Neural cell (in vitro differentiated cells): ENCODE data around the gene HNRNPLL. TPM values are rescaled to one million over a fixed set of nuclear protein-coding genes. Genes with fewer than 3 reads are reported as not detected.

Experiments
- H2AFZ ChIP-seq: fragments of 200-600, 300-800 bp; sonication (generic), shearing (Covaris generic); 2 replicates; pipeline ENCODE4 v1.6.0; 2014; ENCODE audit warnings: low read depth, mild to moderate bottlenecking, antibody characterized with exemption, low read length, moderate library complexity
- H3F3A ChIP-seq: fragments of 200-600 bp; shearing (Covaris generic); 2 replicates; pipeline ENCODE4 v1.6.1; 2016; ENCODE audit warnings: mild to moderate bottlenecking, moderate library complexity, mixed read lengths, antibody characterized with exemption, low read length; ENCODE audit not compliant: insufficient read depth, poor library complexity, severe bottlenecking
- H3K27ac ChIP-seq: fragments of 200-600, 300-800 bp; sonication (generic), shearing (Covaris generic); 2 replicates; pipeline ENCODE4 v1.5.1; 2014; ENCODE audit warnings: mild to moderate bottlenecking, low read length, moderate library complexity
- H3K27me3 ChIP-seq: fragments of 300-800, 200-600 bp; sonication (generic), shearing (Covaris generic); 2 replicates; pipeline ENCODE4 v1.6.0; 2014; ENCODE audit warnings: mild to moderate bottlenecking, low read depth, low read length, moderate library complexity; ENCODE audit not compliant: insufficient read depth
- H3K36me3 ChIP-seq: fragments of 300-800, 200-600 bp; sonication (generic), shearing (Covaris generic); 2 replicates; pipeline ENCODE4 v1.5.1; 2014; ENCODE audit warnings: mild to moderate bottlenecking, antibody characterized with exemption, low read length, moderate library complexity; ENCODE audit not compliant: insufficient read depth
- H3K4me2 ChIP-seq: fragments of 300-800, 200-600 bp; sonication (generic), shearing (Covaris generic); 2 replicates; pipeline ENCODE4 v1.6.0; 2014; ENCODE audit warnings: mild to moderate bottlenecking, low read length
- H3K4me3 ChIP-seq: fragments of 300-800, 200-600 bp; sonication (generic), shearing (Covaris generic); 2 replicates; pipeline ENCODE4 v1.5.1; 2014; ENCODE audit warnings: mild to moderate bottlenecking, low read length, moderate library complexity
- H3K79me2 ChIP-seq: fragments of 200-600 bp; shearing (Covaris generic); replicated peaks from 2 replicates; pipeline ENCODE4 v1.6.0; 2014; ENCODE audit warnings: mild to moderate bottlenecking, low read length, moderate library complexity; ENCODE audit not compliant: insufficient read depth
- H3K9ac ChIP-seq: fragments of 300-800, 200-600 bp; sonication (generic), shearing (Covaris generic); 2 replicates; pipeline ENCODE4 v1.6.1; 2016; ENCODE audit warnings: mild to moderate bottlenecking, low read length, mixed read lengths
- H3K9me2 ChIP-seq: fragments of 200-600 bp; shearing (Covaris generic); 2 replicates; pipeline ENCODE4 v1.6.1; 2016; ENCODE audit warnings: mild to moderate bottlenecking, low read length, mixed read lengths; ENCODE audit not compliant: insufficient read depth
- H3K9me3 ChIP-seq: fragments of 200-600, 300-800 bp; sonication (generic), shearing (Covaris generic); 2 replicates; pipeline ENCODE4 v1.6.1; 2016; ENCODE audit warnings: mild to moderate bottlenecking, mixed run types, low read length, moderate library complexity, mixed read lengths
- H4K20me1 ChIP-seq: fragments of 200-600 bp; shearing (Covaris generic); 2 replicates; pipeline ENCODE4 v1.6.1; 2016; ENCODE audit warnings: mild to moderate bottlenecking, mixed run types; ENCODE audit not compliant: insufficient read depth
- EP300 ChIP-seq: fragments of 450-650 bp; conservative IDR thresholded peaks from 2 replicates; pipeline ENCODE4 v1.6.1; 2014; ENCODE audit warnings: antibody characterized with exemption, mild to moderate bottlenecking, moderate library complexity; ENCODE audit not compliant: poor library complexity, severe bottlenecking
- EZH2 ChIP-seq: fragments of 200-600, 300-800 bp; shearing (Covaris generic), sonication (generic); IDR thresholded peaks from 2 replicates; pipeline ENCODE4 v1.6.1; 2014; ENCODE audit warnings: antibody characterized with exemption, low read length, borderline replicate concordance, mild to moderate bottlenecking; ENCODE audit not compliant: insufficient read depth, poor library complexity, severe bottlenecking
- MXI1 ChIP-seq: fragments of 450-650 bp; conservative IDR thresholded peaks from 2 replicates; pipeline ENCODE4 v1.6.1; 2014; ENCODE audit warnings: antibody characterized with exemption, mild to moderate bottlenecking; ENCODE audit not compliant: poor library complexity, severe bottlenecking
- POLR2AphosphoS5 ChIP-seq: IDR thresholded peaks from 2 replicates; pipeline ENCODE4 v1.6.1; 2012
- RAD21 ChIP-seq: fragments of 450-650 bp; conservative IDR thresholded peaks from 2 replicates; pipeline ENCODE4 v1.6.1; 2014; ENCODE audit warnings: antibody characterized with exemption, mild to moderate bottlenecking, moderate library complexity
- SMC3 ChIP-seq: fragments of 450-650 bp; conservative IDR thresholded peaks from 2 replicates; pipeline ENCODE4 v1.6.1; 2014; ENCODE audit warnings: antibody characterized with exemption, mild to moderate bottlenecking, moderate library complexity; ENCODE audit not compliant: poor library complexity
- TAF1 ChIP-seq: IDR thresholded peaks from 2 replicates; pipeline ENCODE4 v1.6.1; 2012; ENCODE audit warnings: low read depth
- polyA plus RNA-seq: library from polyadenylated mRNA; depleted of rRNA; stranded (reverse); fragments of >200 nt; gene quantifications from 2 replicates; pipeline ENCODE4 v1.2.3, GENCODE V29; 2014
- TF ChIP-seq, protein P1 (sequence below): IDR thresholded peaks from 2 replicates; pipeline ENCODE4 v1.6.1; 2012; ENCODE audit warnings: borderline replicate concordance
- TF ChIP-seq, protein P2 (sequence below): fragments of 450-650 bp; IDR thresholded peaks from 2 replicates; pipeline ENCODE4 v1.5.1; 2014; ENCODE audit warnings: antibody characterized with exemption, mild to moderate bottlenecking, moderate library complexity; ENCODE audit not compliant: poor library complexity, severe bottlenecking

The HNRNPLL gene
- polyA plus RNA-seq, 1 donor from 2014 or later = 63.5 TPM

DNA sequence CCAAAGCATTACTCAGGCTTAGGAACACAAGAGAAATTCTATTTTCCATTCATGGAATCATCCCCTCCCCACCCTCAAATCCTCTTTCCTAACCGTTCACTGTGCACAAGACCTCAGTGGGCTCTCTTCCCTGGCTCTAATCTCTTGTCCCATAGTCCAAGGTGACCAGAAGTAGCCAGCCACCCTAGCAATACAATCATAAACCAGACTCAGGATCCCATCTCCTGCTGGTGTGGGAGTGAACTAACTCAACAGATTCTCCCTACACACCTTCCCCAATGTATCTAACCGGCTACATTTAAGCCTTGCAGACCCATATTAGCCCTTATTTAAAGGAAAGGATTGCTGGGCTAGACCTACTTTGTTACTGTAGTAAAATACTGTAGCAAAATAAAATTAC is 45.5 kb downstream of the HNRNPLL start:
- TF ChIP-seq TAF1 (no peak), EP300 (no peak), POLR2AphosphoS5 (no peak), MXI1 (no peak), RAD21 (no peak), SMC3 (no peak), EZH2 (no peak)
- TF ChIP-seq, protein P1, sequence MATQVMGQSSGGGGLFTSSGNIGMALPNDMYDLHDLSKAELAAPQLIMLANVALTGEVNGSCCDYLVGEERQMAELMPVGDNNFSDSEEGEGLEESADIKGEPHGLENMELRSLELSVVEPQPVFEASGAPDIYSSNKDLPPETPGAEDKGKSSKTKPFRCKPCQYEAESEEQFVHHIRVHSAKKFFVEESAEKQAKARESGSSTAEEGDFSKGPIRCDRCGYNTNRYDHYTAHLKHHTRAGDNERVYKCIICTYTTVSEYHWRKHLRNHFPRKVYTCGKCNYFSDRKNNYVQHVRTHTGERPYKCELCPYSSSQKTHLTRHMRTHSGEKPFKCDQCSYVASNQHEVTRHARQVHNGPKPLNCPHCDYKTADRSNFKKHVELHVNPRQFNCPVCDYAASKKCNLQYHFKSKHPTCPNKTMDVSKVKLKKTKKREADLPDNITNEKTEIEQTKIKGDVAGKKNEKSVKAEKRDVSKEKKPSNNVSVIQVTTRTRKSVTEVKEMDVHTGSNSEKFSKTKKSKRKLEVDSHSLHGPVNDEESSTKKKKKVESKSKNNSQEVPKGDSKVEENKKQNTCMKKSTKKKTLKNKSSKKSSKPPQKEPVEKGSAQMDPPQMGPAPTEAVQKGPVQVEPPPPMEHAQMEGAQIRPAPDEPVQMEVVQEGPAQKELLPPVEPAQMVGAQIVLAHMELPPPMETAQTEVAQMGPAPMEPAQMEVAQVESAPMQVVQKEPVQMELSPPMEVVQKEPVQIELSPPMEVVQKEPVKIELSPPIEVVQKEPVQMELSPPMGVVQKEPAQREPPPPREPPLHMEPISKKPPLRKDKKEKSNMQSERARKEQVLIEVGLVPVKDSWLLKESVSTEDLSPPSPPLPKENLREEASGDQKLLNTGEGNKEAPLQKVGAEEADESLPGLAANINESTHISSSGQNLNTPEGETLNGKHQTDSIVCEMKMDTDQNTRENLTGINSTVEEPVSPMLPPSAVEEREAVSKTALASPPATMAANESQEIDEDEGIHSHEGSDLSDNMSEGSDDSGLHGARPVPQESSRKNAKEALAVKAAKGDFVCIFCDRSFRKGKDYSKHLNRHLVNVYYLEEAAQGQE = no peak
- TF ChIP-seq, protein P2, sequence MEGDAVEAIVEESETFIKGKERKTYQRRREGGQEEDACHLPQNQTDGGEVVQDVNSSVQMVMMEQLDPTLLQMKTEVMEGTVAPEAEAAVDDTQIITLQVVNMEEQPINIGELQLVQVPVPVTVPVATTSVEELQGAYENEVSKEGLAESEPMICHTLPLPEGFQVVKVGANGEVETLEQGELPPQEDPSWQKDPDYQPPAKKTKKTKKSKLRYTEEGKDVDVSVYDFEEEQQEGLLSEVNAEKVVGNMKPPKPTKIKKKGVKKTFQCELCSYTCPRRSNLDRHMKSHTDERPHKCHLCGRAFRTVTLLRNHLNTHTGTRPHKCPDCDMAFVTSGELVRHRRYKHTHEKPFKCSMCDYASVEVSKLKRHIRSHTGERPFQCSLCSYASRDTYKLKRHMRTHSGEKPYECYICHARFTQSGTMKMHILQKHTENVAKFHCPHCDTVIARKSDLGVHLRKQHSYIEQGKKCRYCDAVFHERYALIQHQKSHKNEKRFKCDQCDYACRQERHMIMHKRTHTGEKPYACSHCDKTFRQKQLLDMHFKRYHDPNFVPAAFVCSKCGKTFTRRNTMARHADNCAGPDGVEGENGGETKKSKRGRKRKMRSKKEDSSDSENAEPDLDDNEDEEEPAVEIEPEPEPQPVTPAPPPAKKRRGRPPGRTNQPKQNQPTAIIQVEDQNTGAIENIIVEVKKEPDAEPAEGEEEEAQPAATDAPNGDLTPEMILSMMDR = no peak
- Histone ChIP-seq H2AFZ (no peak overlapping the region), H3K27me3 (no peaks in the 10 kb centered on the region), H3F3A (no peaks in the 10 kb centered on the region), H3K9me3 (no peaks in the 10 kb centered on the region), H3K9ac (no peak overlapping the region), H3K9me2 (no peaks in the 10 kb centered on the region), H3K36me3 (no peaks in the 10 kb centered on the region), H3K79me2 (no peaks in the 10 kb centered on the region), H3K27ac (no peak overlapping the region), H4K20me1 (no peaks in the 10 kb centered on the region), H3K4me3 (no peak overlapping the region), H3K4me2 (no peak overlapping the region)

DNA sequence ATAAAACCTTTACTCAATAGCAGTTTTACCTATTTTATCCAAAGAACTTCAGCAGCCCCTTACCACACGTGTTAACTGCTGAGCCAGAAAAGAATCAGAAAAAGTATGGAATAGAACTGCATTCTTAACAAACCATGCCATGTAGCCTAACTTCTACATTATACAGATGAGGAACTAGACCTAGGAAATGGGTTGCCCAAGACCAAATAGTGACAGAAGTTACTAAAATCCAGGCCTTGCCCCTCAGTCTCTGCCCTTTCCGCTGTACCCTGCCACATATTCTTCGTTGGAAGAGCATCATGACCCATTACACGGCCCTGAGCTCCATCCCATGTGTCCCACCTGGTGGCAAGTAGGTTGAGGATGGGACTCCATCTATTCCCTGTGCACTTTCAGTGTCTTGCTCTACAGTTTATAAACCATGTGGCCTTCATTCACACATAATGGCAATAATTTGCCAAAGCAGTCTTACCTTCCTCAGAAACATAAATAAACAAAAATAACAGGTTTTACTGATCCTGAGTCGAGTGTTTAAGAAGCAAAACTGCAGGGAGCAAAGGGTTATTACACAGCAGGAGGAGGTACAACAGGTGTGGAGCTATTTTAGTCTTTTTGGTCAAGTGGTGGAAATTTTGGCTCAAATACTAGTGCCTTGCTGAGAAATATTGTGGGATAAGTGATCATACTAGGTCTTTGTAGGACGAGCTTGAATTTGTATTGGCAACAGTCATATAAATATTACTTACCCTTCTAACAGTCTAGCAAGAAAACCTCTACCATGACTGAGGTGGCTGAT is 46.5 kb downstream of the HNRNPLL start:
- Histone ChIP-seq H2AFZ (no peak overlapping the region), H3K4me3 (no peak overlapping the region), H3K79me2 (no peaks in the 10 kb centered on the region), H3K9me3 (no peaks in the 10 kb centered on the region), H3K27me3 (no peaks in the 10 kb centered on the region), H3K4me2 (no peak overlapping the region), H3K27ac (no peak overlapping the region), H3F3A (no peaks in the 10 kb centered on the region), H4K20me1 (no peaks in the 10 kb centered on the region), H3K9me2 (no peaks in the 10 kb centered on the region), H3K9ac (no peak overlapping the region), H3K36me3 (no peaks in the 10 kb centered on the region)
- no peak for TF ChIP-seq EZH2
- TF ChIP-seq, protein P1 = no peak
- TF ChIP-seq, protein P2 = no peak
- no peak for TF ChIP-seq SMC3
- no peak for TF ChIP-seq TAF1
- no peak for TF ChIP-seq RAD21
- TF ChIP-seq POLR2AphosphoS5 = no peak
- no peak for TF ChIP-seq MXI1
- no peak for TF ChIP-seq EP300
